OCI-LY1 (cell line): Measurements from ENCODE around the gene TBL1X.
A peak's percentile ranks its signal among the peaks of the same experiment; 100 is the strongest.

ENCODE experiments used
- H2AFZ ChIP-seq: fragments of 200-600 bp; sonication (generic), shearing (Covaris generic); 2 replicates; pipeline ENCODE4 v1.6.0; 2014; ENCODE audit warnings: antibody characterized with exemption, mild to moderate bottlenecking, low read length
- H3F3A ChIP-seq: fragments of 200-600 bp; sonication (generic), shearing (Covaris generic); 2 replicates; pipeline ENCODE4 v1.6.0; 2014; ENCODE audit warnings: mild to moderate bottlenecking, antibody characterized with exemption, low read length, moderate library complexity; ENCODE audit not compliant: insufficient read depth
- H3K27ac ChIP-seq: fragments of 200-600 bp; sonication (generic); 2 replicates; pipeline ENCODE4 v1.5.1; 2014; ENCODE audit warnings: low read length, mixed run types, mild to moderate bottlenecking, low read depth; ENCODE audit not compliant: poor library complexity, severe bottlenecking
- H3K27me3 ChIP-seq: fragments of 200-600 bp; sonication (generic); 2 replicates; pipeline ENCODE4 v1.6.0; 2014; ENCODE audit warnings: antibody characterized with exemption, mild to moderate bottlenecking, low read length, moderate library complexity; ENCODE audit not compliant: insufficient read depth
- H3K36me3 ChIP-seq: fragments of 200-600 bp; sonication (generic); 2 replicates; pipeline ENCODE4 v1.6.1; 2014; ENCODE audit warnings: mild to moderate bottlenecking, antibody characterized with exemption, low read length, moderate library complexity, mixed read lengths; ENCODE audit not compliant: insufficient read depth
- H3K4me1 ChIP-seq: fragments of 200-600 bp; sonication (generic); 2 replicates; pipeline ENCODE4 v1.5.1; 2014; ENCODE audit warnings: mild to moderate bottlenecking, low read length, moderate library complexity; ENCODE audit not compliant: insufficient read depth, severe bottlenecking
- H3K4me2 ChIP-seq: fragments of 200-600 bp; sonication (generic), shearing (Covaris generic); 2 replicates; pipeline ENCODE4 v1.6.1; 2014; ENCODE audit warnings: low read length
- H3K4me3 ChIP-seq: fragments of 200-600 bp; sonication (generic); 2 replicates; pipeline ENCODE4 v1.5.1; 2014; ENCODE audit warnings: low read length, low read depth, mild to moderate bottlenecking, mixed read lengths; ENCODE audit not compliant: poor library complexity, severe bottlenecking
- H3K79me2 ChIP-seq: fragments of 200-600 bp; shearing (Covaris generic); 2 replicates; pipeline ENCODE4 v1.6.1; 2016; ENCODE audit warnings: mixed run types, low read length, mixed read lengths; ENCODE audit not compliant: insufficient read depth
- H3K9ac ChIP-seq: fragments of 200-600 bp; sonication (generic), shearing (Covaris generic); 2 replicates; pipeline ENCODE4 v1.6.1; 2014; ENCODE audit warnings: mild to moderate bottlenecking, low read length, mixed read lengths
- H3K9me2 ChIP-seq: fragments of 200-600 bp; sonication (generic), shearing (Covaris generic); 2 replicates; pipeline ENCODE4 v1.6.1; 2014; ENCODE audit warnings: low read depth, mild to moderate bottlenecking, low read length, mixed read lengths
- H3K9me3 ChIP-seq: fragments of 200-600 bp; shearing (Covaris generic); 2 replicates; pipeline ENCODE4 v1.6.1; 2014; ENCODE audit warnings: low read length, mixed read lengths
- H4K20me1 ChIP-seq: fragments of 200-600 bp; sonication (generic), shearing (Covaris generic); 2 replicates; pipeline ENCODE4 v1.6.0; 2016; ENCODE audit warnings: mild to moderate bottlenecking, low read length; ENCODE audit not compliant: insufficient read depth
- CTCF ChIP-seq: fragments of 200-600 bp; sonication (generic), shearing (Covaris generic); IDR thresholded peaks from 2 replicates; pipeline ENCODE4 v1.5.1; 2017; ENCODE audit warnings: mild to moderate bottlenecking, antibody characterized with exemption, low read length, moderate library complexity, mixed read lengths
- EZH2 ChIP-seq: fragments of 200-600 bp; sonication (generic), shearing (Covaris generic); IDR thresholded peaks from 2 replicates; pipeline ENCODE4 v1.8.0; 2017; ENCODE audit warnings: borderline replicate concordance, mixed run types, mild to moderate bottlenecking, antibody characterized with exemption, low read length, moderate library complexity, mixed read lengths

The TBL1X gene

DNA sequence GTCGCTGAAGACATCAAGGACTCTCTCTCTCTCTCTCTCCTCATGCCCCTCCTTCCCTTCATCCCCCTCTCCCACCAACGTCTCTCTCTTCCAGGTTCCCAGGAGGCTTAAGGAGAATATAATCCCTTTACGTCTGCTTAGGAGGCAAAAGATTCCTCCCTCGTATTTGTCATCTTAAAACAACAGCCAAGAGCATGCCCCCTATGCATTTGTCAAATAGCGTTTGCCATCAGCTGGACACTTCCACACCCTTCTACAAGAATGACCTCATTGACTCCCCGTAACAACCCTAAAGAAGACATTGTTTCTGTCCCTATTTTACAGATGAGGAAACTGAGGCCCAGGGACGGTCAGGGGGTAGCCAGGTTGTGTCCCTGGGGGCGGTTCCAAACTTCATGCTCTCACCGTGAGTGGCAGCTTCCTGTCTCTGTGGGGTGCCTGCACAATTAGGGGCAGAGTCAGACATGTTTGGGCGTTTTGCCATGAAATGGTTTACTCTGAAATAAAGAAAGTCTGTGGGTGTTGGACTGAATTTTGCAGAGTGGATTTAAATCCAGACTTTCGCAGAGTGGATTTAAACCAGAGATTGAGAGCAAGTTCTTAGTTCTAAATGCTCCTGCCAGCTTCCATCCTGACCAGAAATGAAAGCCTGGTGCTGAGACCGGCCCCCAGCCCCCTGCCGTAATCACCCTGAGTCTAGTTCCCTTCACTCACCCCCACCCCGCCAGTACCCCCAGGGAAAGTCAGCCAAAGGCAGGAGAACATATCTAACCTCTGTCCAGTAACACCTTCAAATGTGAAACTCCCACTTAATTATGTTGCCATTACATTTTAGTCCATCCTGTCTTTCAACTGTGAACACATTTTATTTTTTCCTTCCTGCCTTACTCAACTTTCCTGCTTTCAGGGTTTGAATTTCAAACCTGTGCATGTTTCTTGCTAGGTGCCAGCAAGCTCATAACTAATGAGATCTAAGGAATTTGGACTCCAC is 44.3 kb upstream of the TBL1X start:
- H3K4me3 ChIP-seq, result peak overlapping the region; percentile 6
- TF ChIP-seq CTCF, result no peak
- TF ChIP-seq EZH2, result no peak
- no peak overlapping the region for H3K9ac ChIP-seq
- H2AFZ ChIP-seq, result no peak overlapping the region
- H3K79me2 ChIP-seq, result no peaks in the 10 kb centered on the region
- peaks cover 13% of the 10 kb centered on the region for H3K4me1 ChIP-seq
- peak overlapping the region; percentile 38; the same call in 1 of the 2 replicates for H3K4me2 ChIP-seq
- no peaks in the 10 kb centered on the region for H3K9me3 ChIP-seq
- no peak overlapping the region for H3K27ac ChIP-seq
- no peaks in the 10 kb centered on the region for H3K9me2 ChIP-seq
- H4K20me1 ChIP-seq, result no peaks in the 10 kb centered on the region
- no peaks in the 10 kb centered on the region for H3F3A ChIP-seq
- no peaks in the 10 kb centered on the region; the same call in 1 of the 2 replicates for H3K36me3 ChIP-seq
- no peaks in the 10 kb centered on the region for H3K27me3 ChIP-seq

GRCh38 chrX:9429767-9430166 is 35.1 kb upstream of the TBL1X start:
- no peaks in the 10 kb centered on the region; the same call in 1 of the 2 replicates for H3K36me3 ChIP-seq
- H3K9me3 ChIP-seq, result no peaks in the 10 kb centered on the region
- H3K4me1 ChIP-seq, result no peaks in the 10 kb centered on the region
- H3K9ac ChIP-seq, result no peak overlapping the region
- no peaks in the 10 kb centered on the region for H4K20me1 ChIP-seq
- H3K4me2 ChIP-seq, result no peak overlapping the region
- no peaks in the 10 kb centered on the region for H3K9me2 ChIP-seq
- H2AFZ ChIP-seq, result no peak overlapping the region
- no peak overlapping the region for H3K27ac ChIP-seq
- H3K27me3 ChIP-seq, result no peaks in the 10 kb centered on the region
- no peak for TF ChIP-seq EZH2
- no peak for TF ChIP-seq CTCF
- no peaks in the 10 kb centered on the region for H3K79me2 ChIP-seq
- no peaks in the 10 kb centered on the region for H3F3A ChIP-seq
- H3K4me3 ChIP-seq, result no peak overlapping the region

DNA sequence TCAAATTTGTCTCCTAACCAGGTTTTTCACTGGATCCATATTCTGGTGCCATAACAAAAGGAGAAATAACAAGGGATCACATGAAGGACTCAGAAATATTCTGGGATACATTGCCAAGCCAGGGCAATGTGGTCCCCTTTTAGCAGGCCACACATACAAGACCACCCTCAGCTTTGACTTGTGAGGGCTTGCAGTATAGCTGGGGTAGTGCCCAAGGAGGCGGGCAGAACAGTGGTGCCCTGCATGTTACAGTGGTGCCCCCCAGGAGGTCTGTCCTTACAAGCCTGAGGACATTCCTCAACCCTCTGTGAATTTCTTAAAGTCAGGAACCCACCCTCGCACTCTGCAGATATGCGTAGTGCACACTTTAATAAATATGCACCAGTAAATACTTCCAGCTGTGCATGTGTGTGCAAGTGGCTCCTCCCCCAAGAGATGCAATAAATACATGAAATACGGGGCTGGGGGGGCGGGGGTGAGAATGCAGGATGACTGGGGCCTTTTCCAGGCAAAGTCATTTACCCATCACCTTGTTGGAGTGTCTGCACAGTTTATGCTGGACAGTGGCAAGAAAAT is 34.4 kb upstream of the TBL1X start:
- no peaks in the 10 kb centered on the region for H3K27me3 ChIP-seq
- H3K79me2 ChIP-seq, result no peaks in the 10 kb centered on the region
- TF ChIP-seq EZH2 (no peak), CTCF (no peak)
- no peaks in the 10 kb centered on the region for H4K20me1 ChIP-seq
- no peaks in the 10 kb centered on the region for H3K4me1 ChIP-seq
- H3F3A ChIP-seq, result no peaks in the 10 kb centered on the region
- H3K9ac ChIP-seq, result no peak overlapping the region
- H3K4me2 ChIP-seq, result no peak overlapping the region
- no peak overlapping the region for H2AFZ ChIP-seq
- H3K9me3 ChIP-seq, result no peaks in the 10 kb centered on the region
- H3K4me3 ChIP-seq, result no peak overlapping the region
- H3K27ac ChIP-seq, result no peak overlapping the region
- H3K9me2 ChIP-seq, result no peaks in the 10 kb centered on the region
- H3K36me3 ChIP-seq, result no peaks in the 10 kb centered on the region
